ENCODE measurements around the gene IDI1. TPM values are rescaled to one million over a fixed set of nuclear protein-coding genes. Genes with fewer than 3 reads are reported as not detected.

Gene IDI1
- total and polyA plus RNA-seq, 2 of the 4 experiments (the other 2 are of a cell fraction): 27.3 to 27.4 TPM

DNA sequence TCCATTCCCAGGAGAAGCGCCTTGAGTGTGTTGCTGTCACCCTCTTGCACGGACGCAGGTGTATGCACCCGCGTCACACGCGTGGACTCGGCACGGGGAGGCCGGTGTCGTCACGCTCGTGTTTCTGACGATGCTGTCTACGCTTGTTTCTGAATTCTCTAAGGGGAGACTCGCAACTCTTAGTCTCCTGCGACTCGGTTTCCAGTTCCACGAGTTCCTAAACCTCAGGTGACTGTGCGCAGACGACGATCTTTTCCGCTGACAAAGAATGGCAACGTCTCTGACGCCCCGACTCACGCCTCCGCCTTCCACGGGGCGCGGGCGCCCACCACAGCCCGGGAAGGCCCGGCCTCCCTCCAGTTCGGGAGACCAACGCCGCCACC is 579 bp downstream of the IDI1 start:
- H4K20me1 ChIP-seq (ENCODE audit: insufficient read depth, low read length): peaks cover 34% of the 10 kb centered on the region
- H3K23ac ChIP-seq (ENCODE audit: low read depth, low read length): peak overlapping the region; percentile 99
- H3K9me3 ChIP-seq (ENCODE audit: control insufficient read depth, insufficient read depth, low read length): no peaks in the 10 kb centered on the region
- peak overlapping the region; percentile 27 for H2BK5ac ChIP-seq (ENCODE audit: low read depth, low read length, poor library complexity, severe bottlenecking)
- peak overlapping the region; percentile 97 for H2AK9ac ChIP-seq (replicated peaks; ENCODE audit: low read depth, low read length, poor library complexity)
- WGBS, 2 experiments (ENCODE audit: extremely low coverage in 2 of 2, insufficient read length in 1 of 2): 1% methylated on average over 24 of the region's 37 CpGs; no CpG with 5 or more reads in 1 of the 2 experiments
- dilution Hi-C loops (cut with HindIII; ENCODE audit: low sequenced_read_pairs, unreplicated experiment) (no loop called here), intact Hi-C loops (cut with micrococcal nuclease) (no loop called here), in situ Hi-C loops (cut with MboI; ENCODE audit: low sequenced_read_pairs) (no loop called here)
- no peak overlapping the region for H2BK20ac ChIP-seq (ENCODE audit: low read depth, low read length)
- TF ChIP-seq MAZ (IDR thresholded peaks at IDR 0.05; ENCODE audit: borderline replicate concordance, low read depth, low read length) (no peak), CTCF (conservative IDR thresholded peaks at IDR 0.05; ENCODE audit: low read depth, low read length) (no peak), USF2 (IDR thresholded peaks at IDR 0.05; ENCODE audit: low read depth, low read length) (0 out of 2 replicates have a peak, but pooled peaks have one; percentile 22), MXI1 (IDR thresholded peaks at IDR 0.05; ENCODE audit: borderline replicate concordance, low read depth, low read length) (peak; percentile 49; the same call in 1 of the 2 replicates), FOS (IDR thresholded peaks at IDR 0.05; ENCODE audit: low read depth, low read length) (no peak), BHLHE40 (IDR thresholded peaks at IDR 0.05; ENCODE audit: low read depth, low read length) (peak; percentile 67)
- H3K9me1 ChIP-seq (ENCODE audit: insufficient read depth, low read length): peaks cover 10% of the 10 kb centered on the region; the same call in 1 of the 2 replicates
- CTCF ChIA-PET: no interaction called here
- peak overlapping the region; percentile 22 for H3K27ac ChIP-seq (ENCODE audit: insufficient read depth, low read length)
- peak overlapping the region; percentile 99 for H2AFZ ChIP-seq (replicated peaks; ENCODE audit: low read length, poor library complexity)
- H3K4me2 ChIP-seq (ENCODE audit: low read depth, low read length): peak overlapping the region; percentile 95
- peak overlapping the region in 1 of 2 experiments; percentile 20; a peak in 1 of 4 replicates for H4K8ac ChIP-seq (ENCODE audit: low read depth in 2 of 2, low read length in 2 of 2)
- peak overlapping the region; percentile 80 for H3K4ac ChIP-seq (ENCODE audit: low read depth, low read length)
- POLR2A ChIA-PET (ENCODE audit: unreplicated experiment): interaction anchor here (0.5 kb wide), 1 partner anchor 115 kb away, joined by 3 read pairs; no protein-coding TSS in a partner anchor
- no peaks in the 10 kb centered on the region for H3K27me3 ChIP-seq (ENCODE audit: control insufficient read depth, insufficient read depth, low read length)
- H4K91ac ChIP-seq (ENCODE audit: insufficient read depth, low read depth, low read length): no peak overlapping the region
- peak; percentile 16 for ATAC-seq (ENCODE audit: low read depth)
- H3K56ac ChIP-seq (ENCODE audit: extremely low read depth, insufficient read depth, low read length): 0 out of 2 replicates have a peak overlapping the region, but pooled peaks have one; percentile 36
- H3K4me3 ChIP-seq (ENCODE audit: insufficient read depth, low read depth, low read length): peak overlapping the region; percentile 50
- H3K9ac ChIP-seq (ENCODE audit: low read depth, low read length): peak overlapping the region; percentile 64
- peak overlapping the region; percentile 42; the same call in 1 of the 2 replicates for H2AK5ac ChIP-seq (ENCODE audit: low read depth, low read length)
- no peak overlapping the region for H2BK15ac ChIP-seq (ENCODE audit: low read depth, low read length)
- DNase-seq: peak; percentile 57
- H3K36me3 ChIP-seq (ENCODE audit: control insufficient read depth, insufficient read depth, low read length): peaks cover 4% of the 10 kb centered on the region
- H3K18ac ChIP-seq (ENCODE audit: low read depth, low read length): no peak overlapping the region
- peaks cover 28 to 77% of the 10 kb centered on the region in 2 experiments for H3K79me1 ChIP-seq (ENCODE audit: low read depth in 1 of 2, low read length in 2 of 2)
- no peak overlapping the region for H4K5ac ChIP-seq (ENCODE audit: low read depth, low read length)
- TSS peak; percentile 23 for BruUV-seq (replicated peaks)
- peaks cover 5% of the 10 kb centered on the region for H3K4me1 ChIP-seq (ENCODE audit: control insufficient read depth, insufficient read depth, low read length)
- H3K14ac ChIP-seq (replicated peaks; ENCODE audit: low read depth, low read length): peak overlapping the region; percentile 88; the same call in 1 of the 2 replicates
- 0 out of 2 replicates have a peak overlapping the region, but pooled peaks have one; percentile 6 for H2BK120ac ChIP-seq (ENCODE audit: low read depth, low read length)
